Stimulated activated CD4-positive, alpha-beta T cell treated with anti-CD3 and anti-CD28 coated beads, Interleukin-1b, Interleukin-23, amount 100 ng/mL, for 24 hours (primary cell): ENCODE measurements around the gene GPX5.

Experiments used
- DNase-seq, 4 experiments: peaks; one replicate each; pipeline ENCODE4 v3.0.0-alpha.2; 2020; ENCODE audit warnings: low read depth in 4 of 4, low spot score in 1 of 4

The GPX5 gene

GRCh38 chr6:28553986-28554881, 28.6 kb downstream of the GPX5 start:
- no peak for DNase-seq

GRCh38 chr6:28555136-28555535, 29.5 kb downstream of the GPX5 start:
- DNase-seq, result no peak

GRCh38 chr6:28558629-28559028, 32.9 kb downstream of the GPX5 start:
- no peak for DNase-seq

- DNase-seq, result no peak
Measured at GRCh38 chr6:28563430-28564095, 37.9 kb downstream of the GPX5 start.

GRCh38 chr6:28565823-28566526, 40.3 kb downstream of the GPX5 start:
- no peak for DNase-seq

- DNase-seq, result no peak
Measured at GRCh38 chr6:28566527-28567252, 41.0 kb downstream of the GPX5 start.

- no peak for DNase-seq
Measured at GRCh38 chr6:28567506-28567905, 41.8 kb downstream of the GPX5 start.

- DNase-seq, result no peak
Measured at GRCh38 chr6:28568515-28569108, 42.9 kb downstream of the GPX5 start.

GRCh38 chr6:28569748-28570147, 44.1 kb downstream of the GPX5 start:
- DNase-seq, result no peak

- DNase-seq, result no peak
Measured at GRCh38 chr6:28580475-28580874, 54.8 kb downstream of the GPX5 start.

- DNase-seq, result no peak
Measured at GRCh38 chr6:28583463-28583862, 57.8 kb downstream of the GPX5 start.
